GM21717 (cell line): Measurements from ENCODE around the gene HNF1B.

Experiments
- ATAC-seq: cut with Tn5 transposase; IDR thresholded peaks from one replicate; pipeline ENCODE4 v1.9.1; 2021; ENCODE audit warnings: mild to moderate bottlenecking, moderate library complexity; ENCODE audit not compliant: unreplicated experiment

The HNF1B gene

DNA sequence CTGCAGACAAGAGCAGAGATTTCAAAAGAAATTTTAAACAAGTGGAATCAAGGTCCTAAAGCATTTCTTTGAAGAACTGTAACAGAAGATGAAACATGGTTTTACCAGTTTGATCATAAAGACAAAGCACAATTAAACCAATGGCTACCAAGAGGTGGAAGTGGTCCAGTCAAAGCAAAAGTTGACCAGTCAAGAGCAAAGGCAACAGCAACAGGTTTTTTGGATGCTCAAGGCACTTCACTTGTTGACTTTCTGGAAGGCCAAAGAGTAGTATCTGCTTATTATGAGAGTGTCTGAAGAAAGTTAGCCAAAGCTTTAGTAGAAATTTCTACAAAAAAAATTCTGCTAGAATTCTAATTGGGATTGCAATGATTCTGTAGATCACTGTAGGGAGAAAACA is 106.9 kb downstream of the HNF1B start:
- ATAC-seq, result no peak
